DOHH2 (cell line): ENCODE data around the gene NDP.

Experiments used
- EZH2phosphoT487 ChIP-seq: fragments of 200-600 bp; sonication (generic); IDR thresholded peaks from 2 replicates; pipeline ENCODE4 v1.6.1; 2017; ENCODE audit warnings: borderline replicate concordance, mild to moderate bottlenecking, antibody characterized with exemption, low read length, moderate library complexity, mixed read lengths
- TF ChIP-seq, protein P1 (sequence below): fragments of 200-600 bp; sonication (generic); IDR thresholded peaks from one replicate; pipeline ENCODE4 v1.5.1; 2014; ENCODE audit warnings: antibody characterized with exemption, mild to moderate bottlenecking, low read depth, low read length; ENCODE audit not compliant: poor library complexity, severe bottlenecking

DNA sequence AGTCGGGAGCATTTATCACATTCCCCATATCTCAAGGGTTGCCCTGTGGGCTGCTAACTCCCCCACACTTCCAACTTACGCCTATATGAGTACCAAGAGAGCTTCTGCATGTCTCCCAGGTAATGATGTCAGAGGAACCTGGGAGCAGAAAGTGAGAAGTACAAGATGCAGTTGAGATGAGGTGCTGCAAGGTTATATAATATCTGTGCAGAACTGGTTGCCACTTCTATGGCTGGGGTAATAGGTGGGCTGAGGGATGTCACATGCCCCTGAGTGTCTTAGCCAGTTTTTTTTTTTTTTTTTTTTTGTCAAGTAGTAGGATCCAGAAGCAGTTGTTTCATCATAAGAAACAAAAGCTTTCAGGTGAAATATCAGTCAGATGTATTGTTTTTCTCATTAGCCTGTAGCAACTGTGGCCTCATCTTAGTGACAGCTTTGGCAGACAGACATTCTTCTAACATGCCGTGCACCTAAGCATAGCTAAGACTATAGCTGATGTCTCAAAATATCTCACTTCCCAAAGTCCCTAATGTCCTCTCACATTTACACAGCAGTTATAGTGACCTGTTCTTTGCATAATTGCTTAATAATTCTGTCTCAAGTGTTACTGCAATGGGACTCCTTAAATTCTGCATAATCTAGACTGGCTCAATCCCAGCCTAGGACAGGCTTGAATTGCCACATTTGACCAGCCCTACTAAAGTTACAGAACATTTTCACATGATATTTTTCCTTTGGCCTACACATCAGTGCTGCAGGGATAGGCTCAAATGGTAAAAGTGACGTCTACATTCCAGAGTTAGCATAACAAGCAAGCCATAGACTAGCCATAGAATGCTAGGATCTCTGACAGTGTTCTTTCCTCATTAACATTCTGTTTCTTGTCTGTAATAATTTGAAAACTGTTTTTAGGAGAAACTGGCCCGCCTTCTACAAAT is 73.0 kb downstream of the NDP start:
- TF ChIP-seq, protein P1, sequence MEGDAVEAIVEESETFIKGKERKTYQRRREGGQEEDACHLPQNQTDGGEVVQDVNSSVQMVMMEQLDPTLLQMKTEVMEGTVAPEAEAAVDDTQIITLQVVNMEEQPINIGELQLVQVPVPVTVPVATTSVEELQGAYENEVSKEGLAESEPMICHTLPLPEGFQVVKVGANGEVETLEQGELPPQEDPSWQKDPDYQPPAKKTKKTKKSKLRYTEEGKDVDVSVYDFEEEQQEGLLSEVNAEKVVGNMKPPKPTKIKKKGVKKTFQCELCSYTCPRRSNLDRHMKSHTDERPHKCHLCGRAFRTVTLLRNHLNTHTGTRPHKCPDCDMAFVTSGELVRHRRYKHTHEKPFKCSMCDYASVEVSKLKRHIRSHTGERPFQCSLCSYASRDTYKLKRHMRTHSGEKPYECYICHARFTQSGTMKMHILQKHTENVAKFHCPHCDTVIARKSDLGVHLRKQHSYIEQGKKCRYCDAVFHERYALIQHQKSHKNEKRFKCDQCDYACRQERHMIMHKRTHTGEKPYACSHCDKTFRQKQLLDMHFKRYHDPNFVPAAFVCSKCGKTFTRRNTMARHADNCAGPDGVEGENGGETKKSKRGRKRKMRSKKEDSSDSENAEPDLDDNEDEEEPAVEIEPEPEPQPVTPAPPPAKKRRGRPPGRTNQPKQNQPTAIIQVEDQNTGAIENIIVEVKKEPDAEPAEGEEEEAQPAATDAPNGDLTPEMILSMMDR: no peak
- no peak for TF ChIP-seq EZH2phosphoT487
